KOPT-K1 (cell line): ENCODE measurements around the gene WDR54.
"Not testable (repeated sequence)": the region's sequence is repeated elsewhere in the genome, so short reads cannot be mapped to it uniquely, and the experiment has no call there.

Experiments
- H3K27ac ChIP-seq: fragments of 200-600 bp; sonication (generic); 2 replicates; pipeline ENCODE4 v1.5.1; 2016; ENCODE audit warnings: antibody characterized with exemption, mild to moderate bottlenecking, low read depth, low read length; ENCODE audit not compliant: poor library complexity, severe bottlenecking
- H3K36me3 ChIP-seq: fragments of 200-600 bp; sonication (generic); 2 replicates; pipeline ENCODE4 v1.5.1; 2017; ENCODE audit warnings: antibody characterized with exemption, mild to moderate bottlenecking, low read length, moderate library complexity; ENCODE audit not compliant: insufficient read depth
- H3K9me3 ChIP-seq: fragments of 200-600 bp; sonication (generic); 2 replicates; pipeline ENCODE4 v1.5.1; 2017; ENCODE audit warnings: antibody characterized with exemption, low read length, mild to moderate bottlenecking; ENCODE audit not compliant: insufficient read depth, poor library complexity, severe bottlenecking

WDR54 gene

GRCh38 chr2:74450570-74451190 is 29.1 kb downstream of the WDR54 start:
- no peaks in the 10 kb centered on the region for H3K9me3 ChIP-seq
- H3K27ac ChIP-seq = no peak overlapping the region
- H3K36me3 ChIP-seq = no peaks in the 10 kb centered on the region

GRCh38 chr2:74454654-74455511 is 33.4 kb downstream of the WDR54 start, which contains the start of gene INO80B:
Gene INO80B, plus strand, starts transcription at chr2:74455087. Its CDS starts 30 bp downstream, at chr2:74455117.
- Histone ChIP-seq H3K9me3 (no peaks in the 10 kb centered on the region), H3K36me3 (no peaks in the 10 kb centered on the region), H3K27ac (peak within 1 kb of the TSS; percentile 55)

GRCh38 chr2:74457129-74457548 is 35.6 kb downstream of the WDR54 start:
- peaks cover 18% of the 10 kb centered on the region for H3K36me3 ChIP-seq
- H3K9me3 ChIP-seq = no peaks in the 10 kb centered on the region
- peak overlapping the region; percentile 84 for H3K27ac ChIP-seq

GRCh38 chr2:74457549-74458131 is 36.1 kb downstream of the WDR54 start:
- H3K27ac ChIP-seq = peak overlapping the region; percentile 84
- peaks cover 23% of the 10 kb centered on the region for H3K36me3 ChIP-seq
- H3K9me3 ChIP-seq = no peaks in the 10 kb centered on the region

GRCh38 chr2:74458132-74458937 is 36.8 kb downstream of the WDR54 start, which contains the start of gene WBP1:
Gene WBP1, plus strand, starts transcription at chr2:74458438. Its CDS starts 165 bp downstream, at chr2:74458603.
- H3K36me3 ChIP-seq = peaks cover 30% of the 10 kb centered on the region
- H3K27ac ChIP-seq = peak within 1 kb of the TSS; percentile 84
- H3K9me3 ChIP-seq = no peaks in the 10 kb centered on the region

- Histone ChIP-seq H3K9me3 (no peaks in the 10 kb centered on the region), H3K27ac (peak overlapping the region; percentile 70), H3K36me3 (peaks cover 30% of the 10 kb centered on the region)
Observed at GRCh38 chr2:74458938-74459363, 37.4 kb downstream of the WDR54 start.

- H3K27ac ChIP-seq, H3K9me3 ChIP-seq: not testable (repeated sequence)
- H3K36me3 ChIP-seq = peaks cover 30% of the 10 kb centered on the region
Observed at GRCh38 chr2:74459503-74460118, 38.1 kb downstream of the WDR54 start.

- H3K9me3 ChIP-seq, H3K27ac ChIP-seq: not testable (repeated sequence)
- H3K36me3 ChIP-seq = peaks cover 30% of the 10 kb centered on the region
Observed at GRCh38 chr2:74460187-74460586, 38.7 kb downstream of the WDR54 start.

- Histone ChIP-seq H3K27ac (no peak overlapping the region), H3K9me3 (no peaks in the 10 kb centered on the region)
Observed at GRCh38 chr2:74461187-74462053, 39.9 kb downstream of the WDR54 start.

GRCh38 chr2:74462054-74462785 is 40.7 kb downstream of the WDR54 start:
- H3K9me3 ChIP-seq = no peaks in the 10 kb centered on the region
- H3K36me3 ChIP-seq = peaks cover 30% of the 10 kb centered on the region
- H3K27ac ChIP-seq = no peak overlapping the region

More at GRCh38 chr2:74461187-74462053, 39.9 kb downstream of the WDR54 start:
- peaks cover 30% of the 10 kb centered on the region for H3K36me3 ChIP-seq

GRCh38 chr2:74462786-74463105 is 41.2 kb downstream of the WDR54 start:
- H3K36me3 ChIP-seq = peaks cover 30% of the 10 kb centered on the region
- H3K27ac ChIP-seq = no peak overlapping the region
- no peaks in the 10 kb centered on the region for H3K9me3 ChIP-seq

- Histone ChIP-seq H3K27ac (peak overlapping the region; percentile 76), H3K9me3 (no peaks in the 10 kb centered on the region), H3K36me3 (peaks cover 30% of the 10 kb centered on the region)
Observed at GRCh38 chr2:74464406-74464805, 42.9 kb downstream of the WDR54 start.

- H3K27ac ChIP-seq, H3K9me3 ChIP-seq: not testable (repeated sequence)
- peaks cover 17% of the 10 kb centered on the region for H3K36me3 ChIP-seq
Observed at GRCh38 chr2:74470742-74471141, 49.2 kb downstream of the WDR54 start.
